AG09309 (cell line): ENCODE results near the gene PRSS8.

Experiments
- DNase-seq: peaks from one replicate; pipeline ENCODE4 v3.0.0-alpha.2; 2010; ENCODE audit warnings: low read depth
- H3K4me3 ChIP-seq: 2 replicates; pipeline ENCODE4 v1.5.1; 2011; ENCODE audit warnings: mild to moderate bottlenecking, low read depth, low read length, moderate library complexity; ENCODE audit not compliant: control insufficient read depth
- TF ChIP-seq, protein P1 (sequence below): IDR thresholded peaks from 2 replicates; pipeline ENCODE4 v1.5.1; 2011; ENCODE audit warnings: mild to moderate bottlenecking, low read depth, low read length, inconsistent platforms; ENCODE audit not compliant: insufficient read depth, control insufficient read depth; ENCODE audit errors: missing control alignments

PRSS8 gene

DNA sequence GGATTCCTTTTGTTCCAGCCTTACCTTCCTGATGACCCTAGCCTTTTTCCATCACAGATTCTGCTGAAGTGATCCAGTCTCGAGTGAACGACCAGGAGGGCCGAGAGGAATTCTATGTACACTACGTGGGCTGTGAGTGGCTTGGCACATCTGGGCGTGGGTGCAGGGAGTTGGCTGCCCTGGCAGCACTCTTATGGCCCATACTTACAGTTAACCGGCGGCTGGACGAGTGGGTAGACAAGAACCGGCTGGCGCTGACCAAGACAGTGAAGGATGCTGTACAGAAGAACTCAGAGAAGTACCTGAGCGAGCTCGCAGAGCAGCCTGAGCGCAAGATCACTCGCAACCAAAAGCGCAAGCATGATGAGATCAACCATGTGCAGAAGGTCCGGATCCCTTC, 15.4 kb downstream of the PRSS8 start:
- DNase-seq: no peak
- H3K4me3 ChIP-seq: no peak overlapping the region
- TF ChIP-seq, protein P1, sequence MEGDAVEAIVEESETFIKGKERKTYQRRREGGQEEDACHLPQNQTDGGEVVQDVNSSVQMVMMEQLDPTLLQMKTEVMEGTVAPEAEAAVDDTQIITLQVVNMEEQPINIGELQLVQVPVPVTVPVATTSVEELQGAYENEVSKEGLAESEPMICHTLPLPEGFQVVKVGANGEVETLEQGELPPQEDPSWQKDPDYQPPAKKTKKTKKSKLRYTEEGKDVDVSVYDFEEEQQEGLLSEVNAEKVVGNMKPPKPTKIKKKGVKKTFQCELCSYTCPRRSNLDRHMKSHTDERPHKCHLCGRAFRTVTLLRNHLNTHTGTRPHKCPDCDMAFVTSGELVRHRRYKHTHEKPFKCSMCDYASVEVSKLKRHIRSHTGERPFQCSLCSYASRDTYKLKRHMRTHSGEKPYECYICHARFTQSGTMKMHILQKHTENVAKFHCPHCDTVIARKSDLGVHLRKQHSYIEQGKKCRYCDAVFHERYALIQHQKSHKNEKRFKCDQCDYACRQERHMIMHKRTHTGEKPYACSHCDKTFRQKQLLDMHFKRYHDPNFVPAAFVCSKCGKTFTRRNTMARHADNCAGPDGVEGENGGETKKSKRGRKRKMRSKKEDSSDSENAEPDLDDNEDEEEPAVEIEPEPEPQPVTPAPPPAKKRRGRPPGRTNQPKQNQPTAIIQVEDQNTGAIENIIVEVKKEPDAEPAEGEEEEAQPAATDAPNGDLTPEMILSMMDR: no peak

DNA sequence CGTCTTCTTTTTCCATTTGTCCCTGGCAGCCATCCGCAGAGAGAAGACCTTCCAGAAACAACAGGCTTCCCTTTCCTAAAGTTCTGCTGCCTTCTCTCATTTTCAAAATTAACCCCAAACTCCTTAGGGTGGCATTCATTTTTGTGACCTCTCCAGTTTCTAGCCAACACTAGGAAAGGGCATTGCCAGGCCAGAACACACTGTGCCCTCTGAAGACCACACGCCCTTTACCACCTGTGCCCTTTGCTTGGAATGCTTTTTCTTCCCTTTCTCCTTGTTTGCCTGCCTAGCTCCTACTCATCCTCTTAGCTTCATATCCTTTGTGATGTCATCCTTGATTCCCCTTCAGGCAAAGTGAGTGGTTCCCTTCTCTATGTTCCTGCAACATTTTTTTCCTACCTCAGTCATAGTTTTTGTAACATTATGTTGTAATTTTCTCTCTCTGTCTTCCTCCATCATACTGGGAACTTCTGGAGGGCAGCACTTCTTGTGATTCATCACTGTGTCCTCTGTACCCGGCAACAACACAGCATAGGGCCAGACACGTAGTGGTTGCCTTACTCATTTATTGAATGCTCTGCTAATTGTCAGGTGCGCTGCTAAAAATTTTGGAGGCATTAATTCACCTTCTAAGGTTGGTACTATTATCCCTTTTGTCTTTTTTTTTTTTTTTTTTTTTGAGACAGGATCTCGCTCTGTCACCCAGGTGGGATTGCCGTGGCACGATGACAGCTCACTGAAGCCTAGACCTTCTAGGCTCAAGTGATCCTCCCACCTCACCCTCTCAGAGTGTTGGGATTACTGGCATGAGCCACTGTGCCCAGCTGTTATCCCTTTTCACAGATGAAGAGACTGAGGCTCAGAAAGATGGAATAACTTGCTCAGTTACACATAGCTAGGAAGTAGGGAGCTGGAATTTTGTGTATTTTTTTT, 17.0 kb downstream of the PRSS8 start:
- peak overlapping the region; percentile 65 for H3K4me3 ChIP-seq
- peak; percentile 65 for DNase-seq
- TF ChIP-seq, protein P1: no peak

DNA sequence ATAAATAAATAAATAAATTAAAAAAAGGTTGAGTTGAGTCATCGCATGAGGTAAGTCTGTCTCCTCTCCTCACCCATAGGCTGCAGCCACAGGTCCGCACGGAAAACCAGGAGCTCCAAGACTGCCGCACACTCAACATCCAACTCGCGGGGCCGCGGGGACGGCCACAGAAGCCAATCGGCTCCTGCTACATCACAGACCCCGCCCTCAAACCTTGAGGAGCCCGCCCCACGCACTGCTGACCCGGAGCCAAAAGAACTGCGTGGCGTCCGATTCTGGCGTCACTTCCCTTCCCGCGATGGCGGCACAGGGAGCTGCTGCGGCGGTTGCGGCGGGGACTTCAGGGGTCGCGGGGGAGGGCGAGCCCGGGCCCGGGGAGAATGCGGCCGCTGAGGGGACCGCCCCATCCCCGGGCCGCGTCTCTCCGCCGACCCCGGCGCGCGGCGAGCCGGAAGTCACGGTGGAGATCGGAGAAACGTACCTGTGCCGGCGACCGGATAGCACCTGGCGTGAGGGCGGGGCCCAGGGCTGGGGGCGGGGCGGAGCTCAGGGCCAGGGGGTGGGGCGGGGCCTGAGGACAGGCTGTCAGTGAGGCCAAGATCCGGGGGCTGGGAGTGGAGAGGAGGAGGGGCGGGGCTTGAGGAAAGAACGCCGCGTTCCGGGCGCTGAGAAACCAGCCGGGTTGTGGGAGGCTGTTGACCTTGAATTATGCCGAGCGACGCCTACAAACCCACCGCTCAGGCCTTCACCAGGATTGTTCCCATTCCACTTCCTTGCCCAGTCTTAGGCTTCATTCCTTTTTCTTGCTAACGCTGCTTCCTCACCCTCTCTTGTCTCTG, 17.9 kb downstream of the PRSS8 start, which contains the start of gene KAT8:
Gene KAT8, plus strand, starts transcription at position 281 of the 839 bp plus-strand sequence. Its CDS starts 18 bp downstream, at position 299.
- TF ChIP-seq, protein P1: no peak
- DNase-seq: peak; percentile 85
- peak within 1 kb of the TSS; percentile 65 for H3K4me3 ChIP-seq

DNA sequence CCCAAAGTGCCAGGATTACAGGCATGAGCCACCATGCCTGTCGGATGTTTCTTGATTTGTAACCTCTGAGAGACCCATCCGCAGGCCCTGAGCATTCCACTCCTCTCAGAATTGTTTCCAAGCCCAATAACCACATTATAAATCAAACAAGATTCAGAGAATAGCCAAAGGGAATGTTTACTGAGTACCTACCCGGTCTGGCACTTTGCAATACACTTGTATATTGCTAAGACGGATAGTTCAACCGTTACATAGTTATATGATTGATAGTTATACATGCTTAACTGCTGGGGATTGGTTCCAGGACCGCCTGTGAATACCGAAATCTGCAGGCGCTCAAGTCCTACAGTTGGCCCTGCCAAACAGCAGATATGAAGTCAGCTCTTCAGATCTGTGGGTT, 21.1 kb downstream of the PRSS8 start:
- DNase-seq: no peak
- H3K4me3 ChIP-seq: no peak overlapping the region
- TF ChIP-seq, protein P1: no peak

DNA sequence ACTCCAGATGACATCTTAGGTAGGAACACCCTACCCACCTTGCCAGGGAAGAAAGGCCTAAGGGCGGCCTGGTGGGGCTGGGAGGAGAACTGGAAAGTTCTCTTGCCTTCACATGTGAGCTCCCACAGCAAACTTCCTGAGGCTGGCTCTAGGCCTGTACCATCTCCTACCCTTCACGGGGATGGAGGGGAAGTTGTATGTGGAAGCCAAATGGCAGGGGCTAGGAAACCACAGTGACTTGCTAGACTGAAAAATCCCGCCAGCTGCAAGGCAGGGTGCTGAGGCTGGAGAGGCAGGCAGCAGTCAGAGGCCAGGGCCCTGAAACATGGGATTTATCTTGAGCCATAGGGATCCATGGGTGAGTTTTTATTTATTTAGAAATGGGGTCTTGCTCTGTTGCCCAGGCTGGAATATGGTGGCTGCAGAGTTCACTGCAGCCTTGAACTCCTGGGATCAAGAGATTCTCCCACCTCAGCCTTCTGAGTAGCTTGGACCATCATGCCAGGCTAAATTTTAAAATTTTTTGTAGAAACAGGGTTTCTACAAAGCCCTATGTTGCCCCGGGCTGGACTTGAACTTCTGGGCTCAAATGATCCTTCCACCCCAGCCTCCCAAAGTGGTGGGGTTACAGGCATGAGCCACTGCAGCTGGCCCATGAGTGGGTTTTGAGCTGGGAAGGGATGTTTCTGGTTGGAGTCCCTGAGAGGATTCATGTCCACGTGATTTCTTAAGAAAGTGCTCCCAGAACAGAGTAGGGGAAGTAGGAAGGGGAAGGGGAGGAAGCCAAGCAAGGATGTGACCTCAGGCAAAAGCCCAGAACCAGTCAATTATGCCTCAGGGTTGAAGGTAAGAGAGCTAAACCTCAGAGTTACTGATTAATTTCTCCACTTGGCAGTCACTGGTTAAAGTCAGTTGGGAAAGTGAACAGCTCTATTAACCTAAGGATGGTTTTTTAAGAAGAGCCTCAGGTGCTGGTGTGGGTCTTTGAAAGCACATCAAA, 22.1 kb downstream of the PRSS8 start:
- DNase-seq: no peak
- no peak overlapping the region for H3K4me3 ChIP-seq
- TF ChIP-seq, protein P1: no peak

DNA sequence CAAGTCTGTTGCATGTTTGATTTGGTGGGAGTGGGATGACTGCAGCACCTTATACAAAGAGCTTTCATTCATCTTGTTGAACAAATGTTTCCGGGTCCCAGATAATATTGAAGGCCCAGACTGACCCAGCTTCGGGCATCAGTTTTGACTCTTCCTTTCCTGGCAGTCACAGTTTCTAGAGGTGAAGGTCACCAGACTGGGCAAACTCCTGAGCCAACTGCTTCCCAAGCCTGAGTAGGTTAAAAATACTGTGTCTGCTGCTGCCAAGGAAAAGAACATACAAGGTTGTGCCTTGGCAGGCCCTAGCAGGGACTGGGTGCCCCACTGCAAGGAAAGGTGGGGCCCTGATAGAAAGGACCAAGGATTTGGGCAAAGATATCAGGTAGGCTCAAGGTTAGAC, 22.8 kb downstream of the PRSS8 start:
- TF ChIP-seq, protein P1: no peak
- no peak overlapping the region for H3K4me3 ChIP-seq

More for the DNA sequence above, 22.8 kb downstream of the PRSS8 start:
- no peak for DNase-seq
